Measurements from ENCODE around the gene CD70. TPM values are rescaled to one million over a fixed set of nuclear protein-coding genes. Genes with fewer than 3 reads are reported as not detected.
"Not testable (repeated sequence)": the region's sequence is repeated elsewhere in the genome, so short reads cannot be mapped to it uniquely, and the experiment has no call there.

CD70 gene
- total RNA-seq, 1 experiment from 2014 or later, result 62.8 TPM

DNA sequence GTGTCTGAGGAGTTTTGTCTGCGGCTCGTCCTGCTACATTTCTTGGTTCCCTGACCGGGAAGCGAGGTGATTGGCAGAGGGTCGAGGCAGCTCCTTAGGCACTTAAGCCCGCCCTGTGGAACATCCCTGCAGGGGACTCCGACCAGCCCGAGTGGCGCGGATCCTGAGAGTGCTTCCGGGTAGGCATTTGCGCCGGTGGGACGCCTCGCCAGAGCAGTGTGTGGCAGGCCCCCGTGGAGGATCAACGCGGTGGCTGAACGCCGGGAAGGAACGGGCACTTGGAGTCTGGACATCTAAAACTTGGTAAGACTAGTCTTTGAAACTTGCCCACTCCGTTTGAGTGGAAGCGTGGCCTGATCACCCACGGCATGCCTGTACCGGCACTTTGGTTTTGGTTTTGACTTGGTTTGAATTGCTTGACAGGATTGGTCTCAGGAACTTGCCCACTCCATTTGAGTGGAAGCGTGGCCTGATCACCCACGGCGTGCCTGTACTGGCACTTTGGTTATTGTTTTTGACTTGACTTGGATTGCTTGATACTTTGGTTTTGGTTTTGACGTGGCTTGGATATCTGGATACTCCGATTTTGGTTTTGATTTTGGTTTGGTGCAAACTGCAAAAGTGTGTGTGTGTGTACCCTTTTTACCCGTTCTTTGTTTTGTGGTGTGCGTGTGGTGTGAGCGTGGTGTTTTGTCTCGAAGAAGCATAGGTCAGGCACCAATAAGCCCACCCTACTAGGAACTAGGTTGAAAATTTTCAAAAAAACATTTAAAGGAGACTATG, 6.7 kb upstream of the CD70 start:
- not testable (repeated sequence) for DNase-seq (ENCODE audit: low read depth)

GRCh38 chr19:6596621-6597020, 5.7 kb upstream of the CD70 start:
- no peak for DNase-seq (ENCODE audit: low read depth)

DNA sequence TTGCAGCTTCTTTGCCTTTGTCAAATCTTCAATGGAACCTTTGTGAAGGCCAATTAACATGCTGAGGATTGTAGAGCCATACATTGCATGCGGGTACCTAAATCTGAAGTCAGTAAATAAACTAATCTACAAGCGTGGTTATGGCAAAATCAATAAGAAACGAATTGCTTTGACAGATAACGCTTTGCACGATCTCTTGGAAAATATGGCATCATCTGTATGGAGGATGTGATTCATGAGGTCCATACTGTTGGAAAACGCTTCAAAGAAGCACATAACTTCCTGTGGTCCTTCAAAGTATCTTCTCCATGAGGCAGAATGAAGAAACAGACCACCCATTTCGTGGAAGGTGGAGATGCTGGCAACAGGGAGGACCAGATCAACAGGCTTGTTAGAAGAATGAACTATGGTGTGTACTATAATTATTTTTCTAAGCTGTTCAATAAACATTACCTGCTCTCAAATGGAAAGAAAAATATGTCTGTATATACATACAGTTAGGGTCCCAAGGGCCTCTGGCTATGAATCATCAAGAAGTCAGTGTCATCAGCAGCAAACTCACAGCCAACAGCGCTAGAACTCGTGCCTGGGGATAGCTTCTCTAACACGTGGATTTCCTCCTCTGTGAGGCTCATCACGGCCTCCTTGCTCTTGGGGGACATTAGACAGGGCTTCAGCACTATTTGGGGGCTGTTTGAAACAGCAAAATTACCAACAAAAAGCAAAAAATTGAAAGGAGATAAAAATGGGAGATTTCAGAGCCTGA, 2.9 kb upstream of the CD70 start:
- DNase-seq (ENCODE audit: low read depth), result peak; percentile 43

DNA sequence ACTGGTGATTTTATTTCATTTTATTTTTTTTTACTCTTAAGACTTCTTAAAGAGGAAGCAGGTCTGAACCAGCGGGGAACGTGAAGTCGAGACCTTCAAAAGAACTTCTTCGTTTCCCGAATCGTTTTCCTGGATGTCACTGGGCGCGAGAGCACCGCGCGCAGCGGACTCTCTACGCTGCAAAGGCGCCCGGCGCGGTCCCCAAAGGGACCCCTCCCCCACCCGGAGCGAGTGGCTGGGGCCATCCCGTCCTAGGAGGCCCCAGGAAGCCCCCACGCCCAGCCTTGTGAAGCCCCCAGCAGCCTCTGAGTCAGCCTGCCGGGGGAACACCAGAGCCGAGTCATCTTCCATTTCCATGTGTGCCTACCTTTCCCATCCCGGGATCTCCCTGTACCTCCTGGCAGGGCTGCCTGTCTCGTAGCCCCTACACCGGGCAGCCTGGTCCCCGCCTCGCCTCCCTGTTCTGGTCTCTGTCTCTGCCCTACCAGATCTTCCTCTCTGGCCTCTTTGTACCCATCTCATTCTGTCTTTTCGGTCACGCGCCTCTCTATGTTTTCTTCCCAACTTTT, 608 bp downstream of the CD70 start:
- peak; percentile 55 for DNase-seq (ENCODE audit: low read depth)

- DNase-seq (ENCODE audit: low read depth), result no peak
These were observed 1.2 kb downstream of the CD70 start for GRCh38 chr19:6589711-6590257.

DNA sequence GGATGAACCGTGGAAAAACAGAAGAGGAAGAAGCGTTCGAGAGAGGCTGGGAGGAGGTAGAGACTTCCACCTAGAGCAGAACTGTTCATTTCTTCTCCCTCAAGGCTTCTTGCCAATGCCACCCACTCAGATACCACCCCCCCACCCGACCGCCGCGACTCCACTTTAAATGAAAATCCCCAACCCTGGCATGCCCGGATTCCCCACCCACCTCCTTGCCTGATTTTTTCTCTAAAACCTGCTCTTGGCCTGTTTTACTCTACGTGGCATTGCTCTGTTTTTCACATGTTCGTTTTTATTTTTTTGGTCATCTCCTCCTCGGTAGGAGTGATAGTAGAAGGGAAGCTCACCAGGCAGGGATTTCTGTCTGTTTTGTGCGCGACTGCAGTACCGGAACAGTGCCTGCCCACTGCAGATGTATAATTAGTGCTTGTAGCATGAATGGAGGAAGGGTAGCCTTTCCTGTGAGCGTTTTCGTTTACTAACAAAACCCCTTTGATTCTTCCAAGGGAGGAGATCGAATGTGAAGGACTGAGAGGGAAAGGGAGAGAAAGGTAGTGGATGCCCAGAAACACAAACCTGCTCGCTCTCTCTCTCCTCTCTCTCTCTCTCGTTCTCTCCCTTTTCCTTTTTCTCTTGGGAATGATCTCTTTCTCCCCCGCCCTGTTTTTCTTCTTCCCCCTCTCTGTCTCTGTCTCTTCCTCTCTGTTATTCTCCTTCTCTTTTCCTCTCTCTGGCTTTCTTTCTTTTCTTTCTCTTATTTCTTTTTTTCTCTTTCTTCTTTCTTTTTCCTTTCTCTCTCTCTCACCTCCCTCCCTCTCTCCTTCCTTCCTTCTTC, 2.2 kb downstream of the CD70 start:
- no peak for DNase-seq (ENCODE audit: low read depth)

GRCh38 chr19:6587998-6588507, 2.9 kb downstream of the CD70 start:
- no peak for DNase-seq (ENCODE audit: low read depth)

DNA sequence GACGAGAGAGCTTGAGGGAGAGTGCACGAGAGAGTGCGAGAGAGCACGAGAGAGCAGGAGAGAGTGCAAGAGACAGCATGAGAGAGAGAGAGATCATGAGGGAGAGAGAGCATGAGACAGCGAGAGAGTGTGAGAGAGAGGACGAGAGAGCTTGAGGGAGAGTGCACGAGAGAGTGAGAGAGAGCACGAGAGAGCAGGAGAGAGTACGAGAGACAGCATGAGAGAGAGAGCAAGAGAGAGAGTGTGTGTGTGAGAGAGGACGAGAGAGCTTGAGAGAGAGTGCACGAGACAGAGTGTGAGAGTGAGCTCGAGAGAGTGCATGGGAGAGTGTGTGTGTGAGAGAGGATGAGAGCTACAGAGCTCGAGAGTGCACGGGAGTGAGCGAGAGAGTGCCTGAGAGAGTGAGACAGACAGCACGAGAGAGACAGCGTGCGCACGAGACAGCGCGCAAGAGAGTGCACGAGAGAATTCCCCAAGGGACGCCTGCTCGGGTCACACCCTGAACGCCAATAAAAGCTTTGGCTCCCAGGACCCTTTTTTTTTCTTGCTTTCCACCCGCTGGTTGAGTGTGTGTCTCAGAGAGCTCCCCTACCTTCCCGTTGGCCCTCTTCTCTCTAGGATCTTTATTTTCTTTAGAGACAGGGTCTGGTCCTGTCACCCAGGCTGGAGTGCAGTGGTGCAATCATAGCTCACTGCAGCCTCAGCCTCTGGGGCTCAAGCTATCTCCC, 3.7 kb downstream of the CD70 start:
- DNase-seq (ENCODE audit: low read depth), result no peak

DNA sequence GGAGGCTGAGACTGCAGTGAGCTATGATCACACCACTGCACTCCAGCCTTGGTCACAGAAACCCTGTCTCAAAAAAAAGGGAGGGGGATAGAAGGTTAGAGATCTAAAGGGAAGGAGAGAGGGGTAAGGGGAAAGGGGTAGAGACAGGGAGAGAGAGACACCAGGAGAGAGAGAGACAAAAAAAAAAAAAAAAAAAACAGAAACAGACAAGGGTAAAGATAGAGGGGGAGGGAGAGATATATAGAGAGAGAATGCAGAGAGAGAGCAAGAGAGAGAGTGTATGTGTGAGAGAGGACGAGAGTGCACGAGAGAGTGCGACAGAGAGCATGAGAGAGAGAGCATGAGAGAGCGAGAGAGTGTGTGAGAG, 4.2 kb downstream of the CD70 start:
- DNase-seq (ENCODE audit: low read depth), result no peak

GRCh38 chr19:6586056-6586455, 4.9 kb downstream of the CD70 start:
- no peak for DNase-seq (ENCODE audit: low read depth)

DNA sequence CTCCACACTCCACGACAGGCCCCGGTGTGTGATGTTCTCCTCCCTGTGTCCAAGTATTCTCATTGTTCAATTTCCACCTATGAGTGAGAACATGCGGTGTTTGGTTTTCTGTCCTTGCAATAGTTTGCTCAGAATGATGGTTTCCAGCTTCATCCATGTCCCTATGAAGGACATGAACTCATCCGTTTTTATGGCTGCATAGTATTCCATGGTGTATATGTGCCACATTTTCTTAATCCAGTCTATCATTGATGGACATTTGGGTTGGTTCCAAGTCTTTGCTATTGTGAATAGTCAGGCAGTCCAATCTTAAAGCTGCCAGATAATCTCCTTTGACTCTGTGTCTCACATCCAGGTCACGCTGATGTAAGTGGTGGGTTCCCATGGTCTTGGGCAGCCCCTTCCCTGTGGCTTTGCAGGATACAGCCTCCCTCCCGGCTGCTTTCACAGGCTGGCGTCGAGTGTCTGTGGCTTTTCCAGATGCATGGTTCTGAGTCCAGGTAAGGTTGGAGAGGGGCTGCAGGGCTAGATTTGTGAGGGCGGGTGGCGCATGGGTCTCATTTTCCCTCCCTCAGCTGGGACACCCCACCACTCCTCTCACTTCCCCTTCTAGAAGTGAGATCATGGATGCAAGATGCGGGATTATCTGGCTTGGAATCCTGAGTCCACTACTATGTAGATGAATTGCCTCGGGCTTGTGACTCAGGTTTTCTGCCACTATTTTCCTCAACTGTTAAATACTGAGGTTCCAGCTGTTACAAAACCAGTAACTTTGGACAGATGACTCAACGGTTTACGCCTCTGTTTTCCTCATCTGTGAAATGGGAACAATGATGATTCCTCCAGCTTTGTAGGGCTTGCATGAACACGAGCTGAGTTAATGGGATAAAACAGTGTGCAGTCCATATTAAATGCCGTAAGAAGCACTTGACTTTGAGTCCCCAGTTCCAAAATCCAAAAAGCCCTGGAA, 8.2 kb downstream of the CD70 start:
- not testable (repeated sequence) for DNase-seq (ENCODE audit: low read depth)

- DNase-seq (ENCODE audit: low read depth), result peak; percentile 96
These were observed 10.6 kb downstream of the CD70 start for GRCh38 chr19:6580313-6580712.

DNA sequence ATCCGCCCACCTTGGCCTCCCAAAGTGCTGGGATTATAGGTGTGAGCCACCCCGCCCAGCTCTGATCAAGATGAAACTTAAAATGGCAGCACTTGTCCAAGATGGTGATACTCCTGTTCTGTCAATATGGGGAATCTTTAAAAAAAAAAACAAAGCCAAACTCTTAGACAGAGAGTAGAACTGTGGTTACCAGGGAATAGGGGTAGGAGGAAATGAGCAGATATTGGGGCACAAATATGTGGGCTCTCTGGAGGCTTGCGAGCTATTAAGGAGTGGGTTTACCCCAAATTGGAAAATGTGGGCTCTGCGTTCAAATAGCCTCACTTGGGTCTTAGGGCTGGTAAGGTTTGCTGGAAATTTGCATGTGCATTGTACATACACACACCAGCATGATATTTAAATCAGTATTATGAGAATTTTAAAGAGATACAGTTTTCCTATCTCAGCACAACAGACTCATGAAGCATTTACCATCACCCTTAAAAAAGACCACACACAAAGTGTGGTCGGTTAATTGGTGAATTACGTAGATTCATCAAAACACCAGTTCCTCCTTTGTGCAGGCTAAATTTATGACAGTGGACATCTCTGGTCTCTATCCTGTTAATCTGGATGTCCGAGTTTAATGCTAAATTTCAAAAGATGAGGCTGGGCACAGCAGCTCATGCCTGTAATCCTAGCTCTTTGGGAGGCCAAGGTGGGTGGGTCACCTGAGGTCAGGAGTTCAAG, 11.3 kb downstream of the CD70 start:
- no peak for DNase-seq (ENCODE audit: low read depth)

GRCh38 chr19:6577476-6578125, 13.3 kb downstream of the CD70 start:
- no peak for DNase-seq (ENCODE audit: low read depth)

- no peak for DNase-seq (ENCODE audit: low read depth)
These were observed 14.0 kb downstream of the CD70 start for GRCh38 chr19:6576869-6577475.

- no peak for DNase-seq (ENCODE audit: low read depth)
These were observed 17.6 kb downstream of the CD70 start for GRCh38 chr19:6573350-6573749.

GRCh38 chr19:6572217-6572616, 18.7 kb downstream of the CD70 start:
- no peak for DNase-seq (ENCODE audit: low read depth)

GRCh38 chr19:6571167-6571566, 19.8 kb downstream of the CD70 start:
- DNase-seq (ENCODE audit: low read depth), result no peak
